ENCODE data around the gene SPEF2.

Gene SPEF2

GRCh38 chr5:35707659-35708058 lies 90.0 kb downstream of the SPEF2 start:
- CTCF ChIA-PET = no interaction called here

GRCh38 chr5:35709688-35710087 lies 92.0 kb downstream of the SPEF2 start:
- DNase-seq (ENCODE audit: low read depth, low spot score) = no peak
- H3K4me3 ChIP-seq (ENCODE audit: low read depth, low read length) = no peak overlapping the region
- ChIA-PET POLR2A (no interaction called here), CTCF (interaction anchor here (1.2 to 1.5 kb wide), 2 partner anchors 58 to 215 kb away, joined by 3 read pairs; no protein-coding TSS in a partner anchor)
- no peak for TF ChIP-seq CTCF (IDR thresholded peaks at IDR 0.05; ENCODE audit: insufficient read depth, low read length, missing control alignments)

More at GRCh38 chr5:35707659-35708058, 90.0 kb downstream of the SPEF2 start:
- no peak overlapping the region for H3K4me3 ChIP-seq (ENCODE audit: low read depth, low read length)
- POLR2A ChIA-PET = no interaction called here
- DNase-seq (ENCODE audit: low read depth, low spot score) = no peak
- TF ChIP-seq CTCF (IDR thresholded peaks at IDR 0.05; ENCODE audit: insufficient read depth, low read length, missing control alignments) = no peak

GRCh38 chr5:35717718-35718117 lies 100.1 kb downstream of the SPEF2 start:
- no peak for TF ChIP-seq CTCF (IDR thresholded peaks at IDR 0.05; ENCODE audit: insufficient read depth, low read length, missing control alignments)
- no peak overlapping the region for H3K4me3 ChIP-seq (ENCODE audit: low read depth, low read length)
- DNase-seq (ENCODE audit: low read depth, low spot score) = no peak
- POLR2A ChIA-PET = no interaction called here
- CTCF ChIA-PET = interaction anchor here (1.8 kb wide), 1 partner anchor 26 kb away, joined by 3 read pairs; no protein-coding TSS in a partner anchor

- ChIA-PET POLR2A (no interaction called here), CTCF (interaction anchor here (1.1 to 1.3 kb wide), 2 partner anchors 42 to 190 kb away, joined by 3 to 4 read pairs; no protein-coding TSS in a partner anchor)
- DNase-seq (ENCODE audit: low read depth, low spot score) = no peak
- TF ChIP-seq CTCF (IDR thresholded peaks at IDR 0.05; ENCODE audit: insufficient read depth, low read length, missing control alignments) = no peak
- no peak overlapping the region for H3K4me3 ChIP-seq (ENCODE audit: low read depth, low read length)
These were observed 118.1 kb downstream of the SPEF2 start for GRCh38 chr5:35735718-35736117.

GRCh38 chr5:35736280-35736679 lies 118.6 kb downstream of the SPEF2 start:
- no peak for TF ChIP-seq CTCF (IDR thresholded peaks at IDR 0.05; ENCODE audit: insufficient read depth, low read length, missing control alignments)
- ChIA-PET POLR2A (no interaction called here), CTCF (interaction anchor here (1.3 kb wide), 1 partner anchor 190 kb away, joined by 3 read pairs; no protein-coding TSS in a partner anchor)
- no peak overlapping the region for H3K4me3 ChIP-seq (ENCODE audit: low read depth, low read length)
- no peak for DNase-seq (ENCODE audit: low read depth, low spot score)

GRCh38 chr5:35741126-35741716 lies 123.6 kb downstream of the SPEF2 start:
- ChIA-PET POLR2A (no interaction called here), CTCF (no interaction called here)
- no peak overlapping the region for H3K4me3 ChIP-seq (ENCODE audit: low read depth, low read length)
- DNase-seq (ENCODE audit: low read depth, low spot score) = no peak
- TF ChIP-seq CTCF (IDR thresholded peaks at IDR 0.05; ENCODE audit: insufficient read depth, low read length, missing control alignments) = no peak
